Measurements from ENCODE around the gene NCEH1.
"Not testable (repeated sequence)": the region's sequence is repeated elsewhere in the genome, so short reads cannot be mapped to it uniquely, and the experiment has no call there.

Gene NCEH1, protein sequence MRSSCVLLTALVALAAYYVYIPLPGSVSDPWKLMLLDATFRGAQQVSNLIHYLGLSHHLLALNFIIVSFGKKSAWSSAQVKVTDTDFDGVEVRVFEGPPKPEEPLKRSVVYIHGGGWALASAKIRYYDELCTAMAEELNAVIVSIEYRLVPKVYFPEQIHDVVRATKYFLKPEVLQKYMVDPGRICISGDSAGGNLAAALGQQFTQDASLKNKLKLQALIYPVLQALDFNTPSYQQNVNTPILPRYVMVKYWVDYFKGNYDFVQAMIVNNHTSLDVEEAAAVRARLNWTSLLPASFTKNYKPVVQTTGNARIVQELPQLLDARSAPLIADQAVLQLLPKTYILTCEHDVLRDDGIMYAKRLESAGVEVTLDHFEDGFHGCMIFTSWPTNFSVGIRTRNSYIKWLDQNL

DNA sequence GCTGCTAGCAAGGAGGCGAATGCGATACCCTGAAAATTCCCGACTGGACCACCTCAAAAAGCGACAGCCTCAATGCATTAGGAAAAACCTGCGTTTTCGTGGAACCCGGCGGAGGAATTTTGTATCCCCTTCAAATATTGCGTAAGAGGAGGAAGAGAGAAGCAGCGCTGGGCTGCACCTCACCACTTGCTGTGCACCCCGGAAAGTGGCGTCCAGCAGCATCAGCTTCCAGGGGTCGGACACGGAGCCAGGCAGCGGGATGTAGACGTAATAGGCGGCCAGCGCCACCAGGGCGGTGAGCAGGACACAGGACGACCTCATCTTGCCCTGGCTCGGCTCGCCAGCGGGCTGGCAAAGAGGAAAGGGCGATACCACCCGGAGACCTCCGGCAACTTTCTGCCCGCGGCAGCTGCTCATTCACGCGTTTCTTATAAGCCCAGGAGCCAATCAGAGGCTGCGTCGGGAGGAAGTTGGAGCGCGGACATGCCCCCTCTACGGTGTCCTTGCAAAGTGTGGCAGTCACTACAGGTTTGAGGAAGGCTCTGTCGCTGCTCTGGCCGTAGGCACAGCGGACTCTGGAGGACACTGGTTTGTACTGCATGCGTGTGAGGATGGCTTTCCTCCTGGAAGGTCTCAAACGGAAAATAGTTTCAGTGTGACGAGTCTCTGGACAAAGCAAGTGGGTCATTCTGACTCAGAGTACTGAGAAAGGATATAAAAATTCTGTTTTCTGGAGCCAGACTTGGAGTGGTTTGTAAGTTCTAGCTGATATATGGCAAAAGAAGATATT, at the start of gene NCEH1:
Gene NCEH1, minus strand, starts transcription at position 404 of the 790 bp plus-strand sequence. Its CDS starts 83 bp downstream, at position 321.
- ATAC-seq (ENCODE audit: low read depth) (peak; percentile 96), DNase-seq (ENCODE audit: low spot score in 2 of 2) (peak; percentile 52 to 56)
- peaks cover 20% of the 10 kb centered on the region for H3K4me1 Mint-ChIP-seq
- H3K27ac Mint-ChIP-seq, result peak within 1 kb of the TSS; percentile 82
- H3K9me3 Mint-ChIP-seq, result no peaks in the 10 kb centered on the region
- no peaks in the 10 kb centered on the region for H3K36me3 Mint-ChIP-seq
- H3K27me3 Mint-ChIP-seq, result no peaks in the 10 kb centered on the region
- H3K4me3 Mint-ChIP-seq, result peak within 1 kb of the TSS; percentile 92

DNA sequence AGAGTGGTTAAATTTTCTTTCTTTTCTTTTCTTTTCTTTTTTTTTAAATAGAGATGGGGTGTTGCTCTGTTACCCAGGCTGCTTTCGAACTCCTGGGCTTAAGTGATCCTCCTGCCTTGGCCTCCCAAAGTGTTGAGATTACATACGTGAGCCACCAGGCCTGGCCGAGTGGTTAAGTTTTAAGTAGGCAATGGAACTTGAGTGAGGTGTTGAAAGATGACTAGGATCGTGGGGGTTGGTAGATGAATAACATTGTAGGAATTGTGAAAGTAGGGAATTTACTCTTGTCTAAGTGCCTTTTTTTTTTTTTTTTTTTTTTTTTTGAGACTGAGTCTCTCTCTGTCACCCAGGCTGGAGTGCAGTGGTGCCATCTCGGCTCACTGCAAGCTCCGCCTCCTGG, 49.5 kb upstream of the NCEH1 start:
- peaks cover 22% of the 10 kb centered on the region for H3K36me3 Mint-ChIP-seq
- not testable (repeated sequence) for H3K9me3 Mint-ChIP-seq; H3K4me1 Mint-ChIP-seq; ATAC-seq (ENCODE audit: low read depth); H3K27ac Mint-ChIP-seq; DNase-seq (ENCODE audit: low spot score in 2 of 2); H3K27me3 Mint-ChIP-seq; H3K4me3 Mint-ChIP-seq

DNA sequence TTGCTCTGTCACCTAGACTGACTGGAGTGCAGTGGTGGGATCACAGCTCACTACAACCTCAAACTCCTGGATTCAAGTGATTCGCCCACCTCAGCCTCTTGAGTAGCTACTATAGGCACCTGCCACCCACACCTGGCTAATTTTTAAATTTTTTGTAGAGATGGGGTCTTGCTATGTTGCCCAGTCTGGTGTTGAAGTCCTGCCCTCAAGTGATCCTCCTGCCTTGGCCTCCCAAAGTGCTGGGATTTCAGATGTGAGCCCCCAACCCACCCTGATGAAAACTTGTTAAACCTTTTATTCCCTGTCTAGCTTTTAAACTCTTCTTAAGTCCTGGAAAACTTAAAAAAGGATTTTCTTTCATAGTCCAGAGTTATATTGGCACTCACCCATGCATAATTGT, 42.3 kb upstream of the NCEH1 start:
- Mint-ChIP-seq H3K27me3 (no peaks in the 10 kb centered on the region), H3K4me1 (peaks cover 5% of the 10 kb centered on the region), H3K27ac (no peak overlapping the region), H3K9me3 (no peaks in the 10 kb centered on the region), H3K36me3 (peaks cover 5% of the 10 kb centered on the region), H3K4me3 (no peak overlapping the region)
- ATAC-seq (ENCODE audit: low read depth), result no peak
- no peak for DNase-seq (ENCODE audit: low spot score in 2 of 2)

DNA sequence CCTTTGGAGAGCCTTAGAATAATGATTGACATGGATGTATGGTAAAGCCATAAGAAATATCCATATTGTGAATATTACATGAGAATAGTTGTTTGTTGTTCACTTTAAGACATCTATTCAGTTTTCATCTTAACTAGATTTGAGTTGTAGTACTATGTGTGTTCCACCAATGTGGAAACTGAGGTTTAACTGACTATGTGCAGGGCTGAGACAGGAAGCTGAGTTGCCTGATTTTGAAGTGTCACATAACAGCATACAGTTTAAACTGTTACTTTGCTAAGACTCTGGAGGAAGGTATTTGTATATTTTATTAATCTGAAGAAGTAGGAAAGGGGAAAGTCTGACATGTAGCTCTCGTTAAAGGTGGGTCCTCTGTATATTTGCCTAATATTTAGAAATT, 41.8 kb upstream of the NCEH1 start:
- Mint-ChIP-seq H3K4me1 (peaks cover 5% of the 10 kb centered on the region), H3K27me3 (no peaks in the 10 kb centered on the region), H3K36me3 (peaks cover 2% of the 10 kb centered on the region), H3K9me3 (no peaks in the 10 kb centered on the region), H3K4me3 (no peak overlapping the region), H3K27ac (peak overlapping the region; percentile 4)
- ATAC-seq (ENCODE audit: low read depth), result no peak
- no peak for DNase-seq (ENCODE audit: low spot score in 2 of 2)

DNA sequence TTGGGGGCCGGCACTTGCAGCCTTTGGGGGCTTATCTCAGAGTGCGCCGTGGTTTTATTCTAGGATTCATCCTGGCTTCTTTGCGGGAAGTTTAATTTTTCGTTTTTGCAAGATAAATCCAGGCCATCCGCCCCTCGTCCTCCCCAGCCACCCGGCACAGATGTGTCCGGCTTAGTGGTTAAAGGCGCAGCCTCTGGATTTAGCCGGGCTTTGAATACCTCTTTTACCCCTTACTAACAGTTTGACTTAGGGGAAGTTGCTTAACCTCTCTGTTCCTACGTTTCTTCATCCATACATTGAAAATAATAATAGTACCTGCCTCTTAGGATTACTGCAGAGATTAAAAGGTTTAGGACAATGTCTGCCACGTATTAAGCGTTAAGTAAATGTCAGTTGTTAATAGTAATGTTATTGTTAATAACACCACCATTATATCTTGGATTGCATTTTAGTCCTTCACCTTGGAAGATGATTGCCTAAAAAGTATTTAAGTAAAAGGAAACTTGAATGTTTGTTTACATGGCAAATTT, 40.4 kb upstream of the NCEH1 start:
- Mint-ChIP-seq H3K9me3 (no peaks in the 10 kb centered on the region), H3K4me3 (peak overlapping the region; percentile 88), H3K27me3 (no peaks in the 10 kb centered on the region), H3K4me1 (peaks cover 5% of the 10 kb centered on the region), H3K36me3 (no peaks in the 10 kb centered on the region), H3K27ac (peak overlapping the region; percentile 79)
- no peak for ATAC-seq (ENCODE audit: low read depth)
- DNase-seq (ENCODE audit: low spot score in 2 of 2), result no peak

DNA sequence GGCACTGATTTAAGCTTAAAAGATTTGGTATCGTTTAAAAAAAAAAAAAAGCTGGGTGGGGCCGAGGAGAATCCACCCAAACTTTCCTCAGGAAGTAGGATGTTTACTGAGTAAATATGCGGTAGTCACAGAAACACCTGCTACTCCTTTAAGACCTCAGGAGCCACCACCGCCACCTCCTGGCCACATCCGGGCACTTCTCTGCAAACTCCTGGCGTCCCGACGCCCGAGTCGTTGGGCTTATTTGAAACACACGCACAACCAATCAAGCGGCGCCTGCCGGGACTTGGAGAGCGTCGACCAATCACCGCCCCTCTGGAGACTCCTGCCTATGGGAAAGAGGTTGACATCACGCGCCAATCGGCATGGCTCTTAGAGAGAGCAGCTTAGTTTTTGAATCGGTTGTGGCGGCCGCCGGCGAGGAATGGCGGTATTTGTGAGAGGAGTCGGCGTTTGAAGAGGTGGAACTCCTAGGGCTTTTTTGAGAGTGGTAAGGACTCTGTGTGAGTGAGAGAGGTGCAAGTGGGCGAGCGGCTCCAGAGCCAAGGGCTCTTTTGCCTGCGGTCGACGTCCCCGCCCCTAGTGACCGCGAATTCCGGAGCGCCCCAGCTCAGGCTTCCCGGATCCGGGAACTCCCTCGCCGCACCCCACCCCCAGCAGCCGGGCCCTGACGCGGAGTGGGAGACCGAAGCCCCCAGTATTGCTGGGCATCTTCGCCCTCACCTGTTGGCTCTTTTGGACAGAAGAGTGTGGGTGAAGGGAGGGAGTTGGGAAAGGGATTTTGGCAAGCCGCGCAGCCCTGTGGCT, 39.7 kb upstream of the NCEH1 start, which contains the start of gene ECT2:
Gene ECT2, plus strand, starts transcription at position 359 of the 807 bp plus-strand sequence. CDS start 3,805 bp downstream, outside the sequence.
- ATAC-seq (ENCODE audit: low read depth) (peak; percentile 96), DNase-seq (ENCODE audit: low spot score in 2 of 2) (peak; percentile 87 to 94)
- H3K27me3 Mint-ChIP-seq, result no peaks in the 10 kb centered on the region
- peak within 1 kb of the TSS; percentile 88 for H3K4me3 Mint-ChIP-seq
- H3K9me3 Mint-ChIP-seq, result no peaks in the 10 kb centered on the region
- H3K27ac Mint-ChIP-seq, result peak within 1 kb of the TSS; percentile 79
- H3K36me3 Mint-ChIP-seq, result no peaks in the 10 kb centered on the region
- peaks cover 5% of the 10 kb centered on the region for H3K4me1 Mint-ChIP-seq

DNA sequence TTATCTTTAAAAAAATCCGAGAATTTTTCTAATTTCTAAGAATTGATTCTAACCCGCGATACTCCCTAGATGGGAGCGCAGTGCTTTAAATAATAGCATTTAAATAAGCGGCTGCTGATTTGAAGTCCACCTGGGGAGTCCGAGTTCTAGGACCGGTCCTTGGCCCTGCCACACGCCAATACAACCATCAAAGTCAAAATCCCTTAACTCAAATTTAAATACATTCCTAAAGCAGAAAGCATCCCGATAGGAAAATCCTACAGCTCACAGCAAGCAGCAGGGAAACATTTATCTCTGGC, 39.2 kb upstream of the NCEH1 start:
- no peak for DNase-seq (ENCODE audit: low spot score in 2 of 2)
- Mint-ChIP-seq H3K27me3 (no peaks in the 10 kb centered on the region), H3K27ac (peak overlapping the region; percentile 79)

DNA sequence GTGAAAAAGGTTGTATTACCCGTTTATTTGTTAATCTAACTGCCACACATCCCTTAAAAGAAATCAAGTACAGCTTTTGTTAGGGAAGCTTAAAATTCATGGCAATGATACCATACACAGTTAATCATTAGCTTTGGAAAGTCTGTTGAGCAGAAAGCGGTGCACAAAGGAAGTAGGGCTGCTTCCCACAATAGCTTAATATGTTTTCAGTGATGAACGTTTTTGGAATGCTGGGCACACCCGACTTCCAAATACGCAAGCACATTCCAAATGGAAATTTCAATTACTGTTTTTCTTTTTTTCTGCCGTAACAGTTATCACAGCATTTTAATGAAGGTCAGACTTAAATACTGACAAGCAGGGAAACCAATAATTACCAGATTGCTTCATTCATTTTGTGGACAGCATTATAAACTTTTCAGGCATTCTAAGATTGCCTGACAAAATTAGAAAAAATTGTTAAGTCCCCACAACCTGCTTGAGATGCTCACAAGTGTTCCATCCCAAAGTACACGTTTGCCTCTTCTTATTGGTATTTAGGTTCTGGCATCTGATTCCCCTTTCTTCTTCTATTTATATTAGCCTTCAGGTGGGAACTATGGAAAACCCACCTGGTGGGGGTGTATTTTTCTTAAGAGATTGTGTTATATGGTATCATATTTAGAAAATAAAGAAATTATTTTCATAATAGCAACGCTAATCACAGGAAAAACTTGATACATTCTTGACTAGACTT, 38.5 kb upstream of the NCEH1 start:
- H3K27ac Mint-ChIP-seq, result peak overlapping the region; percentile 79
- ATAC-seq (ENCODE audit: low read depth) (no peak), DNase-seq (ENCODE audit: low spot score in 2 of 2) (no peak)
- H3K36me3 Mint-ChIP-seq, result no peaks in the 10 kb centered on the region
- H3K4me1 Mint-ChIP-seq, result peaks cover 5% of the 10 kb centered on the region
- H3K4me3 Mint-ChIP-seq, result peak overlapping the region; percentile 88
- no peaks in the 10 kb centered on the region for H3K9me3 Mint-ChIP-seq
- no peaks in the 10 kb centered on the region for H3K27me3 Mint-ChIP-seq

More for the DNA sequence above, 39.2 kb upstream of the NCEH1 start:
- no peaks in the 10 kb centered on the region for H3K9me3 Mint-ChIP-seq
- peak overlapping the region; percentile 88 for H3K4me3 Mint-ChIP-seq
- peaks cover 5% of the 10 kb centered on the region for H3K4me1 Mint-ChIP-seq
- no peaks in the 10 kb centered on the region for H3K36me3 Mint-ChIP-seq
- no peak for ATAC-seq (ENCODE audit: low read depth)

DNA sequence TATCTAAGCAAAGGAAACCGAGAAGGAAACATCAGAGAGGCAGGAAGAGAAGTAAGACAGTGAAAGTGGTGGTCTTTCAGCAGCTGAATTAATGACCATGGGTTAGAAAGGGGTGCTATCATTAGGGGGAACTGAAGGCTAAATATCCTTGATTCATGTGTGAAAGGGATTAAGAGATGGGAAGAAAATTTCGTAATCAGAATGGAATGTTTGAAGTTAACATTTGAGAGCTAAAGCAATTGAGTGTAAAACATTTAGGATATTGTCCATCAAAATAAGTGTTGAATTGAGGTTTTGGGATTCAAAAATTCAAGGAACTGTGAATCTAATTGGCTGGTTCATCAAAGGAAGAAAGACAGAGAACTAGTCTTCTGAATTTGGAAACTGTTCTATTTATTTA, 35.6 kb upstream of the NCEH1 start:
- H3K9me3 Mint-ChIP-seq, result no peaks in the 10 kb centered on the region
- no peaks in the 10 kb centered on the region for H3K4me1 Mint-ChIP-seq
- no peak overlapping the region for H3K4me3 Mint-ChIP-seq
- peak overlapping the region; percentile 22 for H3K27ac Mint-ChIP-seq
- H3K36me3 Mint-ChIP-seq, result no peaks in the 10 kb centered on the region
- ATAC-seq (ENCODE audit: low read depth) (no peak), DNase-seq (ENCODE audit: low spot score in 2 of 2) (no peak)
- H3K27me3 Mint-ChIP-seq, result no peaks in the 10 kb centered on the region

DNA sequence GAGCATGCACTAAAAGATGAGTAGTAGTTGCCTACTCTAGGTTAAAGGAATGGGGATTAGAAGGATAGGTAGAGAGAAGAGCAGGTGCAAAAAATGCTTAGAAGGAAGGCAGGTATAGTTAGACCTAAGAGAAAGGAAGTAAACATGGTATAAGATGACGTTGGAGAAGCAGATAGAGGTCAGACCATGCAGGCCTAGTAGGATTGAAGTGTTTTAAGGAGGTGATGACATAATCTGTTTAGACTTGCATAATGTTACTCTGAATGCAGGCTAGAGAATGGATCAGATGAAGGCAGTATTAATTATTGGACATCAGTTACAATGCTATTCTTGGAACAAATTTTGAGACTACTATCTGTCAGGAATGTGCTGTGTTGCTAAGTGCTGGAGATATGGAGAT, 28.6 kb upstream of the NCEH1 start:
- H3K27me3 Mint-ChIP-seq, result peaks cover 7% of the 10 kb centered on the region
- no peak for DNase-seq (ENCODE audit: low spot score in 2 of 2)
- no peaks in the 10 kb centered on the region for H3K4me1 Mint-ChIP-seq
- no peak overlapping the region for H3K4me3 Mint-ChIP-seq
- peaks cover 1% of the 10 kb centered on the region for H3K9me3 Mint-ChIP-seq
- H3K36me3 Mint-ChIP-seq, result no peaks in the 10 kb centered on the region
- ATAC-seq (ENCODE audit: low read depth), result no peak
- no peak overlapping the region for H3K27ac Mint-ChIP-seq

DNA sequence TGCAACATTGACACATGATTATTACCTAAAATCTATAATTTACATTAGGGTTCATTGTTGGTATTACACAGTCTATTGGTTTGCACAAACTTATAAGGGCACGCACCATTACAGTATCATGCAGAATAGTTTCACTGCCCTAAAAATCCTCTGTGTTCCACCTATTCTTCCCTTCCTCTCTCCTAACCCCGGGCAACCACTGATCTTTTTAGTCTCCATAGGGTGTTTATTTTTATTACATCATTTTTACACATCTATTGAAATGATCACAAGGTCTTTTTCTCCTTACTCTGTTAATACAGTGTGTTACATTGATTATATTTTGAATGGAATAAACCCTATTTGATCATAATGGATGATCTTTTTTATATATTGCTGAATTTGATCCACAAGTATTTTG, 24.1 kb upstream of the NCEH1 start:
- Mint-ChIP-seq H3K27ac (no peak overlapping the region), H3K9me3 (no peaks in the 10 kb centered on the region), H3K4me3 (no peak overlapping the region), H3K36me3 (no peaks in the 10 kb centered on the region), H3K4me1 (no peaks in the 10 kb centered on the region), H3K27me3 (peaks cover 5% of the 10 kb centered on the region)
- ATAC-seq (ENCODE audit: low read depth), result no peak
- no peak for DNase-seq (ENCODE audit: low spot score in 2 of 2)

DNA sequence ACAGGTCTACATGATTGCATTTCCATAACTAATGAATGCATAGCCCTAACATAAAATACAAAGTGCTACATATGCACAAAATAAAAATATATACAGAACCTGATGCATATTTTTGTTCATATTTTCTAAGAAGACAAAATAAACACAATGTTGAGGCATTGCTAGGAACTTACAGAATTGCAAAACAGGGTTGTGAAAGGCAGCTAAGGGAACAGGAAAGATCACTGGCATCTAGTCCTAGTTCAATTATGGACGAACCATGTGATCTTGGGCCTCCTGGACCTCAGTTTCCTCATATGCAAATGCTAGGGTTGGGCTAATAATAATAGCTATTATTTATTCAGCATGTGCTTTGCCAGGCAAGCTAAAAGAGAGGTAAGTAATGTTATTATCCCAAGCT, 15.5 kb upstream of the NCEH1 start:
- H3K27me3 Mint-ChIP-seq, result peaks cover 1% of the 10 kb centered on the region
- H3K36me3 Mint-ChIP-seq, result peaks cover 2% of the 10 kb centered on the region
- H3K27ac Mint-ChIP-seq, result no peak overlapping the region
- H3K4me1 Mint-ChIP-seq, result no peaks in the 10 kb centered on the region
- no peak overlapping the region for H3K4me3 Mint-ChIP-seq
- ATAC-seq (ENCODE audit: low read depth) (no peak), DNase-seq (ENCODE audit: low spot score in 2 of 2) (no peak)
- peaks cover 5% of the 10 kb centered on the region for H3K9me3 Mint-ChIP-seq

DNA sequence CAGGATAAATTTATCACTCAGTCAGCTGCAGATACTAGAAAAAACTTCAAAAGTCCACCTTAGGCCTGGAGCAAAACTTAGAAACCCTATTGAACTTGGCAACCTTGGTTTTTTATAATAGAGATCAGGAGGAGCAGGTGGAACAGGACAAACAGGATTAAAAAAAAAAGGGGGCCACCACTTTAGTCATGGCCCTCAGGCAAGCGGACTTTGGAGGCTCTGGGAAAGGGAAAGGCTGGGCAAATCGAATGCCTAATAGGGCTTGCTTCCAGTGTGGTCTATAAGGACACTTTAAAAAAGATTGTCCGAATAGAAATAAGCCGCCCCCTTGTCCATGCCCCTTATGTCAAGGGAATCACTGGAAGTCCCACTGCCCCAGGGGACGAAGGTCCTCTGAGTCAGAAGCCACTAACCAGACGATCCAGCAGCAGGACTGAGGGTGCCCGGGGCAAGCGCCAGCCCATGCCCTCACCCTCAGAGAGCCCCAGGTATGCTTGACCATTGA, 11.7 kb upstream of the NCEH1 start:
- not testable (repeated sequence) for DNase-seq (ENCODE audit: low spot score in 2 of 2); H3K4me1 Mint-ChIP-seq; H3K4me3 Mint-ChIP-seq; H3K27me3 Mint-ChIP-seq; H3K27ac Mint-ChIP-seq; ATAC-seq (ENCODE audit: low read depth); H3K36me3 Mint-ChIP-seq
- H3K9me3 Mint-ChIP-seq, result peaks cover 11% of the 10 kb centered on the region

All from memory B cell (primary cell).